Activated CD4-positive, alpha-beta T cell treated with anti-CD3 and anti-CD28 coated beads, Interleukin-10, Interleukin-2, amounts not matched to agents 100 ng/mL and 50 ng/mL, durations not matched to agents 16 hours and 8 hours (primary cell): ENCODE data around the gene ATXN2.
A peak's percentile ranks its signal among the peaks of the same experiment; 100 is the strongest.

ENCODE experiments used
- DNase-seq: peaks from one replicate; pipeline ENCODE4 v3.0.0-alpha.2; 2020

ATXN2 gene

GRCh38 chr12:111435661-111436201 is 163.4 kb downstream of the ATXN2 start:
- DNase-seq: no peak

GRCh38 chr12:111434680-111435338 is 164.3 kb downstream of the ATXN2 start:
- peak; percentile 80 for DNase-seq

- no peak for DNase-seq
Observed at GRCh38 chr12:111434049-111434448, 165.1 kb downstream of the ATXN2 start.

GRCh38 chr12:111431772-111432171 is 167.3 kb downstream of the ATXN2 start:
- no peak for DNase-seq

GRCh38 chr12:111430433-111431353 is 168.4 kb downstream of the ATXN2 start:
- peak; percentile 66 for DNase-seq

GRCh38 chr12:111429828-111430432 is 169.2 kb downstream of the ATXN2 start:
- DNase-seq: peak; percentile 56

- peak; percentile 58 for DNase-seq
Observed at GRCh38 chr12:111428728-111429175, 170.4 kb downstream of the ATXN2 start.

GRCh38 chr12:111428081-111428727 is 170.9 kb downstream of the ATXN2 start:
- DNase-seq: no peak

- DNase-seq: no peak
Observed at GRCh38 chr12:111427417-111428074, 171.6 kb downstream of the ATXN2 start.

- DNase-seq: peak; percentile 67
Observed at GRCh38 chr12:111426344-111427185, 172.6 kb downstream of the ATXN2 start.

GRCh38 chr12:111425655-111426054 is 173.5 kb downstream of the ATXN2 start:
- no peak for DNase-seq

GRCh38 chr12:111424793-111425251 is 174.3 kb downstream of the ATXN2 start:
- DNase-seq: no peak

- no peak for DNase-seq
Observed at GRCh38 chr12:111424189-111424792, 174.8 kb downstream of the ATXN2 start.

- DNase-seq: no peak
Observed at GRCh38 chr12:111420494-111420893, 178.6 kb downstream of the ATXN2 start.

GRCh38 chr12:111419784-111420183 is 179.3 kb downstream of the ATXN2 start:
- no peak for DNase-seq

- no peak for DNase-seq
Observed at GRCh38 chr12:111418594-111418880, 180.6 kb downstream of the ATXN2 start.

GRCh38 chr12:111417784-111418593 is 181.1 kb downstream of the ATXN2 start:
- no peak for DNase-seq

- no peak for DNase-seq
Observed at GRCh38 chr12:111417290-111417689, 181.8 kb downstream of the ATXN2 start.

- DNase-seq: no peak
Observed at GRCh38 chr12:111414711-111415252, 184.3 kb downstream of the ATXN2 start.
